22Rv1 (cell line): Measurements from ENCODE around the gene CRHR1.

Source experiments
- CTCF ChIP-seq: fragments of 450-650 bp; IDR thresholded peaks from 2 replicates; pipeline ENCODE4 v1.5.1; 2017; ENCODE audit warnings: mild to moderate bottlenecking
- ZFX ChIP-seq: fragments of 450-650 bp; IDR thresholded peaks from 2 replicates; pipeline ENCODE4 v1.6.1; 2017; ENCODE audit warnings: antibody characterized with exemption, borderline replicate concordance

GRCh38 chr17:45837187-45837586, 53.1 kb downstream of the CRHR1 start:
- TF ChIP-seq CTCF (no peak), ZFX (no peak)
